Fibroblast of pulmonary artery (primary cell): ENCODE measurements around the gene SV2C.

ENCODE experiments used
- DNase-seq: peaks from one replicate; pipeline ENCODE4 v3.0.0-alpha.2; 2010; ENCODE audit warnings: low read depth
- H3K4me3 ChIP-seq: replicated peaks from 2 replicates; pipeline ENCODE4 v1.5.1; 2011; ENCODE audit warnings: low read depth, mild to moderate bottlenecking, control low read depth, low read length, moderate library complexity
- TF ChIP-seq, protein P1 (sequence below): IDR thresholded peaks from 2 replicates; pipeline ENCODE4 v1.5.1; 2011; ENCODE audit warnings: mild to moderate bottlenecking, control low read depth, low read length, inconsistent platforms; ENCODE audit errors: missing control alignments

Gene SV2C

DNA sequence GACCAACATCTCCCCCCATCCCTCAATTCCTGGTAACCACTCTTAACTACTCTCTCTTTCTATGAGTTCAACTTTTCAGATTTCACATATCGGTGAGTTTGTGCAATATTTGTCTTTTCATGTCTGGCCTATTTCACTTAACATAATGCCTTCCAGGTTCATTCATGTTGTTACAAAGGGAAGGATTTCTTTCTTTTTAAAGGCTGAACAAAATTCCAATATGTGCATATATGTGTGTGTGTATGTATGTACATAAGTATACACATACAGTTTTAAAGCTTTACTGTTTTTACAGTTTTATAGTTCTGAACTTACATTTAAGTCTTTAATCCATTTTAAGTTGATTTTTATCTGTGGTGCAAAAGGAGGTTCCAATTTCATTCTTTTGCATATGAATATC is 130.7 kb downstream of the SV2C start:
- TF ChIP-seq, protein P1, sequence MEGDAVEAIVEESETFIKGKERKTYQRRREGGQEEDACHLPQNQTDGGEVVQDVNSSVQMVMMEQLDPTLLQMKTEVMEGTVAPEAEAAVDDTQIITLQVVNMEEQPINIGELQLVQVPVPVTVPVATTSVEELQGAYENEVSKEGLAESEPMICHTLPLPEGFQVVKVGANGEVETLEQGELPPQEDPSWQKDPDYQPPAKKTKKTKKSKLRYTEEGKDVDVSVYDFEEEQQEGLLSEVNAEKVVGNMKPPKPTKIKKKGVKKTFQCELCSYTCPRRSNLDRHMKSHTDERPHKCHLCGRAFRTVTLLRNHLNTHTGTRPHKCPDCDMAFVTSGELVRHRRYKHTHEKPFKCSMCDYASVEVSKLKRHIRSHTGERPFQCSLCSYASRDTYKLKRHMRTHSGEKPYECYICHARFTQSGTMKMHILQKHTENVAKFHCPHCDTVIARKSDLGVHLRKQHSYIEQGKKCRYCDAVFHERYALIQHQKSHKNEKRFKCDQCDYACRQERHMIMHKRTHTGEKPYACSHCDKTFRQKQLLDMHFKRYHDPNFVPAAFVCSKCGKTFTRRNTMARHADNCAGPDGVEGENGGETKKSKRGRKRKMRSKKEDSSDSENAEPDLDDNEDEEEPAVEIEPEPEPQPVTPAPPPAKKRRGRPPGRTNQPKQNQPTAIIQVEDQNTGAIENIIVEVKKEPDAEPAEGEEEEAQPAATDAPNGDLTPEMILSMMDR = no peak
- no peak for DNase-seq
- H3K4me3 ChIP-seq = no peak overlapping the region

DNA sequence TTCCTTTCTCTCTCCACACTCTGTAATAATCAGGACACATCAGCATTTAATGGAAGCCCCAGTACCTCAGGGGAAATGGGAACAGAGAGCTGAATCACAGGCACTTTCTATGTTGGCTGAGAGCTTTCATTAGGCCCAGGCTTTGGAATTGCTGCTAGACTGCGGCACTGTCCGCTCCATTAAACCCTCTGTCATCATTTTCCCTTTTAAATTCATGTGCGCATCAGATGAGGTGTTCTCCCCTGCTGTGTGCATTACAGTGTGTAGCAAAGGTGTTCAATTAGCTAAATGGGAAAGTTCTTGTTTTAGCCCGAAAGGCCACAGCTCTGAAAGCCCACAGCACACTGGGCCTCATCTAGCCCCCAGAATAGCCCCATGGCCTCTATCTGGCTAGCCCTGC is 133.6 kb downstream of the SV2C start:
- TF ChIP-seq, protein P1 = no peak
- DNase-seq = no peak
- no peak overlapping the region for H3K4me3 ChIP-seq

DNA sequence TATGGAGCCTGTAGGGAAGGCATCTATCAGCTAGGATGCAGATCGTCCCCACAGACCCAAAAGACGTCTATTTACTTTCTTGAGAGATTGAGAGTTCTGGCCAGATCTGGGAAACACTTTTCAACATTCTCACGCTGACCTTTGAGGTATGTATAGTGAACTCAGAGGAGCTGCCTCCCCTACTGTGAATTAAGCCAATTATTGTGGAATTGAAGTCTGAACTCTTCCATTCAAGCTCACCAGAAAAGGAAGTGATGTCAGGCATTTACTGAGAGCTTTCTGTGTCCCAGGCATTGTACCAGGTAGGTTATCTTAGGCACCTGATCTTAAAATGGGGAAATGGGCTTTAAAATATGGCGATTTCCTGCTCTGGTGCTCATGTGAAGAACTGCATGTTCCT is 136.5 kb downstream of the SV2C start:
- TF ChIP-seq, protein P1 = no peak
- no peak overlapping the region for H3K4me3 ChIP-seq
- no peak for DNase-seq

DNA sequence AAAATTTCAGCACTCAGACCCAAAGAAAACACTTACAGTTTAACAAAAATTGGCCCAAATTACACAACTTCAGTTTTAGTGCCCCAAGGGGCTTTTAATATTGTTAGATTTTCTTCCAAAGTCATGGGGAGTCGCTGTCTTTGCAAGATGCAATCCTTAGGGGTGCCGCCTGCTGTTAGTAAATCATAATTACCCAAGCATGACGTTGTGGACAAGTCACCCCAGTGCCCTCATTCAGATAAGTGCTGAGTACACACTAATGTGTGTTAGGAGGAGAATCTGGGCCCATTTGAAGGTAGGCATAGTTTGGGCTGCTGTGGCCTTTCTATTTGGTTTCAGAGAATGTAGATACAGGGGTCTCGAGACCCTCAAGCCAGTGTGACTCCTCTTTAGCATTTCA is 138.1 kb downstream of the SV2C start:
- DNase-seq = no peak
- H3K4me3 ChIP-seq = no peak overlapping the region
- TF ChIP-seq, protein P1 = no peak

DNA sequence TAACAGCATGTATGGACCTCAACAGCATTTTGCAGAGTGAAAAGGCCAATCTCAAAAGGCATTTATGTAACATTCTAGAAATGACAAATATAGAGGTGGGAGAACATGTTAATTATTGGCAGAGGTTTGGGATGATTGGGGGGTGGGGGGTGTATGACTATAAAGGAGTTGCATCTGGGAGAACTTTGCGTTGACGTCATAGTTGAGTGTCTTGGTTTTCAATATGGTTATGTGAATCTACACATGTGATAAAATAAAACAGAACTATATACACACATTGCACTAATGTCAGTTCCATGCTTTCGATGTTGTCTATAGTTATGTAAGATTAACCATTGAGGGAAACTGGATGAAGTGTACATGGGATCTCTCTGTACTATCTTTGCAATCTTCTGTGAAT is 139.1 kb downstream of the SV2C start:
- DNase-seq = no peak
- TF ChIP-seq, protein P1 = no peak
- no peak overlapping the region for H3K4me3 ChIP-seq

DNA sequence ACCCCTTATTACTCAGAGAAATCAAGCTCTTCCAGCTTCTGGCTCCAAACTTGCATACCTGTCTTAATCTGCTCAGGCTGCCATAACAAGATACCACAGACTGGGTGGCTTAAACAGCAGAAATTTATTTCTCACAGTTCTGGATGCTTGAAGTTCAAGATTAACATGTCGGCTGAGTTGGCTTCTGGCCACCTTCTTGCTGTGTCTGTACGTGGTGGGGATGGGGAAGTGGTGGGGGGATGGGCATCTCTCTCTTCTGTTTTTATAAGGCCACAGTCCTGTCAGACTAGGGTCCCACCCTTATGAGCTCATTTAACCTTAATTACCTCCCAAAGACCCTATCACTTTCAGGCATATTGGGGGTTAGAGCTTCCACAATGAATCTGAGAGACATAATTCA is 140.5 kb downstream of the SV2C start:
- no peak overlapping the region for H3K4me3 ChIP-seq
- DNase-seq = no peak
- TF ChIP-seq, protein P1 = no peak

DNA sequence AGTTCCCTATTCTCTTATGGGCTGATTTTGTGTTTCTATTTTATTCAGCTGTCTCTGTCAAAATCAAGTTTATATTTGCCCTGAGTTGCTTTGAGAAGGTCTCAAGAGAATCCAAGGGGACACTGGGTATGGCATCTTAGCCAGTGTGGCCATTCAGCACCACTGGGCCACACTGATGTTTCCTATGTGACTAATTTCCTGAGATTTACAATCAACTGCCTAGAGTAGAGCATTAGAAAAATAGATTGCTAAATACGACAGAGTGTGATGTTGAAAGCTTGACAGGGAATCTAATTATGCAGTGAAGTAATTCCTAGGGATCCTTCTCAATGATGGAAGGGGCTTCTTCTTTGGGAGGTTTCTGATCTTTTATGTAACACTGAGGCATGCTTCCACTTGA is 141.7 kb downstream of the SV2C start:
- no peak for DNase-seq
- no peak overlapping the region for H3K4me3 ChIP-seq
- TF ChIP-seq, protein P1 = no peak
